ENCODE results near the gene DCUN1D3. TPM values are rescaled to one million over a fixed set of nuclear protein-coding genes. Genes with fewer than 3 reads are reported as not detected.

DCUN1D3 gene
- total and polyA plus RNA-seq, 8 donors = 1.4 to 25.7 (median 7.7) TPM

- Histone ChIP-seq H3K4me3 (no peak overlapping the region), H3K27me3 (no peaks in the 10 kb centered on the region), H3K4me1 (peaks cover 0 to 3% (median 0%) of the 10 kb centered on the region in 4 donors), H3K27ac (no peak overlapping the region), H3K9me3 (no peaks in the 10 kb centered on the region), H3K36me3 (peaks cover 0 to 43% (median 30%) of the 10 kb centered on the region in 4 donors)
- 84 to 100% (median 98%) methylated on average over 1 of the region's 1 CpG for WGBS, 5 donors
- no peak for DNase-seq
- intact Hi-C loops (cut with DNase I; ENCODE audit: low total_unique reads) = no loop called here
- TF ChIP-seq POLR2A (IDR thresholded peaks at IDR 0.05) (no peak), EP300 (IDR thresholded peaks at IDR 0.05) (no peak), POLR2AphosphoS5 (IDR thresholded peaks at IDR 0.05) (no peak)
- TF ChIP-seq, protein P1, sequence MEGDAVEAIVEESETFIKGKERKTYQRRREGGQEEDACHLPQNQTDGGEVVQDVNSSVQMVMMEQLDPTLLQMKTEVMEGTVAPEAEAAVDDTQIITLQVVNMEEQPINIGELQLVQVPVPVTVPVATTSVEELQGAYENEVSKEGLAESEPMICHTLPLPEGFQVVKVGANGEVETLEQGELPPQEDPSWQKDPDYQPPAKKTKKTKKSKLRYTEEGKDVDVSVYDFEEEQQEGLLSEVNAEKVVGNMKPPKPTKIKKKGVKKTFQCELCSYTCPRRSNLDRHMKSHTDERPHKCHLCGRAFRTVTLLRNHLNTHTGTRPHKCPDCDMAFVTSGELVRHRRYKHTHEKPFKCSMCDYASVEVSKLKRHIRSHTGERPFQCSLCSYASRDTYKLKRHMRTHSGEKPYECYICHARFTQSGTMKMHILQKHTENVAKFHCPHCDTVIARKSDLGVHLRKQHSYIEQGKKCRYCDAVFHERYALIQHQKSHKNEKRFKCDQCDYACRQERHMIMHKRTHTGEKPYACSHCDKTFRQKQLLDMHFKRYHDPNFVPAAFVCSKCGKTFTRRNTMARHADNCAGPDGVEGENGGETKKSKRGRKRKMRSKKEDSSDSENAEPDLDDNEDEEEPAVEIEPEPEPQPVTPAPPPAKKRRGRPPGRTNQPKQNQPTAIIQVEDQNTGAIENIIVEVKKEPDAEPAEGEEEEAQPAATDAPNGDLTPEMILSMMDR (IDR thresholded peaks at IDR 0.05) = no peak
Observed at GRCh38 chr16:20925751-20926150, 25.6 kb upstream of the DCUN1D3 start.

- TF ChIP-seq POLR2AphosphoS5 (IDR thresholded peaks at IDR 0.05) (no peak), POLR2A (IDR thresholded peaks at IDR 0.05) (no peak), EP300 (IDR thresholded peaks at IDR 0.05) (no peak)
- TF ChIP-seq, protein P1 (IDR thresholded peaks at IDR 0.05) = no peak
- DNase-seq = no peak
- Histone ChIP-seq H3K36me3 (peaks cover 0 to 51% (median 35%) of the 10 kb centered on the region in 4 donors), H3K27me3 (no peaks in the 10 kb centered on the region), H3K4me1 (peaks cover 0 to 3% (median 0%) of the 10 kb centered on the region in 4 donors), H3K9me3 (no peaks in the 10 kb centered on the region), H3K27ac (no peak overlapping the region), H3K4me3 (no peak overlapping the region)
- WGBS, 5 donors = 83 to 99% (median 96%) methylated on average over 3 of the region's 3 CpGs
- intact Hi-C loops (cut with DNase I; ENCODE audit: low total_unique reads) = no loop called here
Observed at GRCh38 chr16:20923876-20924275, 23.7 kb upstream of the DCUN1D3 start.

DNA sequence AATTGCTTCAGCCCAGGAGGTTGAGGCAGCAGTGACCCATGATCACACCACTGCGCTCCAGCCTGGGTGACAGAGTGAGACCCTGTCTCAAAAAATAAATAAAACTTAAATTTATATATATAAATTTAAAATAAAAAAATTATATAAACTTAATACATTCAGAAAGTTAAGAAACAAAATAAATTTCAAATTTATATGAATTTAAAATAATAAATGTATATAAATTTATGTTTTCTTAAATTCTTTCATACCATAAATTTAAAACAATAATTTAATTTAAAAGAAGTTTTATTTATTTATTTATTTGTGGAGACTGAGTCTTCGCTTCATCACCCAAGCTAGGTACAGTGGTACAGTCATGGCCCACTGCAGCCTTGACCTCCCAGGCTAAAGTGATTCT, 20.6 kb upstream of the DCUN1D3 start:
- H3K27ac ChIP-seq = no peak overlapping the region
- no peaks in the 10 kb centered on the region for H3K27me3 ChIP-seq
- no peaks in the 10 kb centered on the region for H3K9me3 ChIP-seq
- intact Hi-C loops (cut with DNase I; ENCODE audit: low total_unique reads) = no loop called here
- no peak for DNase-seq
- TF ChIP-seq, protein P1 (IDR thresholded peaks at IDR 0.05) = no peak
- no peak for TF ChIP-seq POLR2A (IDR thresholded peaks at IDR 0.05)
- no peak for TF ChIP-seq EP300 (IDR thresholded peaks at IDR 0.05)
- no peak for TF ChIP-seq POLR2AphosphoS5 (IDR thresholded peaks at IDR 0.05)
- H3K4me3 ChIP-seq = no peak overlapping the region
- peaks cover 0 to 59% (median 39%) of the 10 kb centered on the region in 4 donors for H3K36me3 ChIP-seq
- WGBS, 5 donors = 98 to 100% (median 100%) methylated on average over 2 of the region's 2 CpGs
- H3K4me1 ChIP-seq = peaks cover 0 to 11% (median 0%) of the 10 kb centered on the region in 4 donors

GRCh38 chr16:20920091-20920490, 19.9 kb upstream of the DCUN1D3 start:
- DNase-seq = no peak
- H3K36me3 ChIP-seq = peaks cover 0 to 52% (median 33%) of the 10 kb centered on the region in 4 donors
- TF ChIP-seq, protein P1 (IDR thresholded peaks at IDR 0.05) = no peak
- TF ChIP-seq POLR2A (IDR thresholded peaks at IDR 0.05) (no peak), EP300 (IDR thresholded peaks at IDR 0.05) (no peak), POLR2AphosphoS5 (IDR thresholded peaks at IDR 0.05) (no peak)
- peaks cover 0 to 11% (median 0%) of the 10 kb centered on the region in 4 donors for H3K4me1 ChIP-seq
- H3K9me3 ChIP-seq = no peaks in the 10 kb centered on the region
- H3K27ac ChIP-seq = no peak overlapping the region
- intact Hi-C loops (cut with DNase I; ENCODE audit: low total_unique reads) = no loop called here
- WGBS, 5 donors = 91 to 98% (median 94%) methylated on average over 5 of the region's 5 CpGs
- H3K27me3 ChIP-seq = no peaks in the 10 kb centered on the region
- H3K4me3 ChIP-seq = no peak overlapping the region
